ENCODE data around the gene RHOT2. TPM values are rescaled to one million over a fixed set of nuclear protein-coding genes. Genes with fewer than 3 reads are reported as not detected.

RHOT2 gene
- total RNA-seq, 1 donor from 2014 or later = 207 TPM

- peaks cover 10% of the 10 kb centered on the region for H3K4me1 Mint-ChIP-seq
- peak overlapping the region; percentile 40 for H3K4me3 Mint-ChIP-seq
- TF ChIP-seq CTCF (IDR thresholded peaks at IDR 0.05; ENCODE audit: unreplicated experiment) = no peak
- no peaks in the 10 kb centered on the region for H3K36me3 Mint-ChIP-seq
- no peak for DNase-seq (ENCODE audit: low spot score in 2 of 2, unreplicated experiment in 2 of 2)
- H3K9me3 Mint-ChIP-seq = no peaks in the 10 kb centered on the region
- H3K27ac Mint-ChIP-seq = no peak overlapping the region
- H3K27me3 Mint-ChIP-seq (ENCODE audit: low read depth) = peaks cover 18% of the 10 kb centered on the region
Observed at GRCh38 chr16:721765-722540, 54.0 kb downstream of the RHOT2 start.

- no peak for TF ChIP-seq CTCF (IDR thresholded peaks at IDR 0.05; ENCODE audit: unreplicated experiment)
- peak overlapping the region; percentile 26 for H3K4me3 Mint-ChIP-seq
- no peak overlapping the region for H3K27ac Mint-ChIP-seq
- peaks cover 10% of the 10 kb centered on the region for H3K4me1 Mint-ChIP-seq
- no peaks in the 10 kb centered on the region for H3K9me3 Mint-ChIP-seq
- H3K36me3 Mint-ChIP-seq = no peaks in the 10 kb centered on the region
- no peak for DNase-seq (ENCODE audit: low spot score in 2 of 2, unreplicated experiment in 2 of 2)
- peaks cover 16% of the 10 kb centered on the region for H3K27me3 Mint-ChIP-seq (ENCODE audit: low read depth)
Observed at GRCh38 chr16:722835-723633, 55.1 kb downstream of the RHOT2 start.

- Mint-ChIP-seq H3K4me3 (no peak overlapping the region), H3K36me3 (no peaks in the 10 kb centered on the region), H3K9me3 (no peaks in the 10 kb centered on the region), H3K27me3 (ENCODE audit: low read depth) (peaks cover 18% of the 10 kb centered on the region), H3K4me1 (peaks cover 10% of the 10 kb centered on the region), H3K27ac (no peak overlapping the region)
- DNase-seq (ENCODE audit: low spot score in 2 of 2, unreplicated experiment in 2 of 2) = no peak
- no peak for TF ChIP-seq CTCF (IDR thresholded peaks at IDR 0.05; ENCODE audit: unreplicated experiment)
Observed at GRCh38 chr16:723695-724094, 55.8 kb downstream of the RHOT2 start.

Other genes with a start within 250 kb of the RHOT2 start
- gene RAB11FIP3, start 242.5 kb upstream of the RHOT2 start, total RNA-seq = 53.9 to 68.8 TPM (median 59.7 TPM) in 3 replicates
- 48.2 to 49.1 TPM (median 48.7 TPM) in 3 replicates for gene CAPN15, start 140.4 kb upstream of the RHOT2 start, total RNA-seq
- gene PRR35, start 107.7 kb upstream of the RHOT2 start, total RNA-seq = 0.25 TPM in 1 of 3 replicates, not detected in the others
- 2.3 to 3.0 TPM (median 2.7 TPM) in 3 replicates for gene NHLRC4, start 101.1 kb upstream of the RHOT2 start, total RNA-seq
- gene PIGQ, start 98.2 kb upstream of the RHOT2 start, total RNA-seq = 78.5 to 86.7 TPM (median 84.8 TPM) in 3 replicates
- 23.2 to 26.2 TPM (median 25.5 TPM) in 3 replicates for gene RAB40C, start 78.1 kb upstream of the RHOT2 start, total RNA-seq
- 0.47 to 0.94 TPM (median 0.84 TPM) in 3 replicates for gene WFIKKN1, start 37.1 kb upstream of the RHOT2 start, total RNA-seq
- 72.1 to 74.0 TPM (median 73.2 TPM) in 3 replicates for gene METTL26, start 31.8 kb upstream of the RHOT2 start, total RNA-seq
- gene MCRIP2, start 26.3 kb upstream of the RHOT2 start, total RNA-seq = 20.5 to 24.6 TPM (median 21.7 TPM) in 3 replicates
- 75.9 to 86.9 TPM (median 77.2 TPM) in 3 replicates for gene WDR90, start 18.8 kb upstream of the RHOT2 start, total RNA-seq
- 5.9 to 6.1 TPM (median 6.0 TPM) in 3 replicates for gene RHBDL1, start 7.5 kb downstream of the RHOT2 start, total RNA-seq
- gene STUB1, start 12.3 kb downstream of the RHOT2 start, total RNA-seq = 69.4 to 79.9 TPM (median 72.5 TPM) in 3 replicates
- 46.1 to 51.2 TPM (median 46.5 TPM) in 3 replicates for gene JMJD8, start 16.2 kb downstream of the RHOT2 start, total RNA-seq
- gene WDR24, start 22.3 kb downstream of the RHOT2 start, total RNA-seq = 20.6 to 22.8 TPM (median 21.9 TPM) in 3 replicates
- 0.18 to 0.85 TPM (median 0.23 TPM) in 3 replicates for gene FBXL16, start 37.7 kb downstream of the RHOT2 start, total RNA-seq
- gene METRN, start 47.0 kb downstream of the RHOT2 start, total RNA-seq = 12.8 to 15.3 TPM (median 15.1 TPM) in 3 replicates
- 26.2 to 33.8 TPM (median 27.5 TPM) in 3 replicates for gene ANTKMT, start 53.0 kb downstream of the RHOT2 start, total RNA-seq
- gene CCDC78, start 58.3 kb downstream of the RHOT2 start, total RNA-seq = 2.5 to 3.2 TPM (median 2.7 TPM) in 3 replicates
- 6.4 to 8.6 TPM (median 7.4 TPM) in 3 replicates for gene HAGHL, start 59.0 kb downstream of the RHOT2 start, total RNA-seq
- 39.9 to 46.0 TPM (median 45.1 TPM) in 3 replicates for gene CIAO3, start 72.9 kb downstream of the RHOT2 start, total RNA-seq
- 5.0 to 5.8 TPM (median 5.7 TPM) in 3 replicates for gene MSLN, start 92.6 kb downstream of the RHOT2 start, total RNA-seq
- 21.5 to 23.0 TPM (median 21.9 TPM) in 3 replicates for gene RPUSD1, start 120.2 kb downstream of the RHOT2 start, total RNA-seq
- 85.6 to 89.2 TPM (median 87.5 TPM) in 3 replicates for gene CHTF18, start 120.5 kb downstream of the RHOT2 start, total RNA-seq
- gene GNG13, start 132.6 kb downstream of the RHOT2 start, total RNA-seq = not detected in 3 replicates